RWPE1 (cell line): ENCODE measurements around the gene TMC1.
"Not testable (repeated sequence)": the region's sequence is repeated elsewhere in the genome, so short reads cannot be mapped to it uniquely, and the experiment has no call there.

Experiments used
- CTCF ChIA-PET: fragments of 350-600 bp; sonication (Branson Sonifier 250); formaldehyde crosslinking; extraction: SDS; loops from one replicate; lab custom pipeline; 2021; lab: Yijun Ruan, JAX
- POLR2A ChIA-PET: fragments of 400-600 bp; formaldehyde crosslinking; extraction: SDS; loops from one replicate; lab custom pipeline; 2020; ENCODE audit warnings: antibody characterized with exemption; ENCODE audit not compliant: low non-redundant PET; lab: Yijun Ruan, JAX
- DNase-seq: peaks from one replicate; pipeline ENCODE4 v3.0.0; 2012; ENCODE audit warnings: low spot score
- H3K27ac ChIP-seq: fragments of 450-650 bp; 2 replicates; pipeline ENCODE4 v1.5.1; 2017
- CTCF ChIP-seq: fragments of 450-650 bp; conservative IDR thresholded peaks from 2 replicates; pipeline ENCODE4 v1.5.1; 2017; ENCODE audit warnings: low read depth, mild to moderate bottlenecking

TMC1 gene

GRCh38 chr9:72834994-72835393 lies 313.6 kb downstream of the TMC1 start:
- TF ChIP-seq CTCF: no peak
- ChIA-PET CTCF (interaction anchor here (0.7 to 1.6 kb wide), 2 partner anchors 13 to 1243 kb away, joined by 3 to 4 read pairs; no protein-coding TSS in a partner anchor), POLR2A (no interaction called here)
- DNase-seq: no peak
- no peak overlapping the region for H3K27ac ChIP-seq

GRCh38 chr9:72836790-72837189 lies 315.4 kb downstream of the TMC1 start:
- H3K27ac ChIP-seq: no peak overlapping the region
- no peak for TF ChIP-seq CTCF
- DNase-seq: no peak
- ChIA-PET CTCF (interaction anchor here (0.5 to 0.6 kb wide), 3 partner anchors 10 to 939 kb away, joined by 3 read pairs; no protein-coding TSS in a partner anchor), POLR2A (no interaction called here)

- ChIA-PET CTCF (interaction anchor here (0.9 kb wide), 1 partner anchor 12 kb away, joined by 4 read pairs; no protein-coding TSS in a partner anchor), POLR2A (no interaction called here)
- no peak for TF ChIP-seq CTCF
- DNase-seq: no peak
- H3K27ac ChIP-seq: no peak overlapping the region
These were observed 317.7 kb downstream of the TMC1 start for GRCh38 chr9:72839085-72839484.

GRCh38 chr9:72843520-72844439 lies 322.4 kb downstream of the TMC1 start:
- TF ChIP-seq CTCF: no peak
- ChIA-PET CTCF (interaction anchor here (0.6 to 0.9 kb wide), 2 partner anchors 13 to 1320 kb away, joined by 3 read pairs; no protein-coding TSS in a partner anchor), POLR2A (no interaction called here)
- no peak overlapping the region for H3K27ac ChIP-seq
- no peak for DNase-seq

- H3K27ac ChIP-seq: no peak overlapping the region
- no peak for DNase-seq
- CTCF ChIA-PET: no interaction called here
These were observed 323.0 kb downstream of the TMC1 start for GRCh38 chr9:72844440-72844768.

GRCh38 chr9:72845052-72845451 lies 323.6 kb downstream of the TMC1 start:
- POLR2A ChIA-PET, H3K27ac ChIP-seq, DNase-seq, CTCF ChIA-PET: not testable (repeated sequence)

More at GRCh38 chr9:72844440-72844768, 323.0 kb downstream of the TMC1 start:
- POLR2A ChIA-PET: no interaction called here
- no peak for TF ChIP-seq CTCF

GRCh38 chr9:72850209-72850608 lies 328.8 kb downstream of the TMC1 start:
- H3K27ac ChIP-seq, CTCF ChIA-PET, POLR2A ChIA-PET, DNase-seq: not testable (repeated sequence)
